Chondrocyte (in vitro differentiated cells): Measurements from ENCODE around the gene DNAJB6. TPM values are rescaled to one million over a fixed set of nuclear protein-coding genes. Genes with fewer than 3 reads are reported as not detected.

Experiments used
- DNase-seq: peaks from one replicate; pipeline ENCODE4 v3.0.0; 2021; ENCODE audit warnings: mixed read lengths, low spot score
- H3K27ac Mint-ChIP-seq: one replicate; pipeline ENCODE4 v1.8.0; 2021; ENCODE audit warnings: mild to moderate bottlenecking, moderate library complexity, mixed read lengths; ENCODE audit not compliant: unreplicated experiment
- H3K27me3 Mint-ChIP-seq: 2 replicates; pipeline ENCODE4 v1.8.0; 2021; ENCODE audit warnings: low read depth, mixed read lengths
- H3K36me3 Mint-ChIP-seq: 2 replicates; pipeline ENCODE4 v1.8.0; 2021; ENCODE audit warnings: low read depth, mixed read lengths
- H3K4me1 Mint-ChIP-seq: 2 replicates; pipeline ENCODE4 v1.8.0; 2021; ENCODE audit warnings: low read depth, mild to moderate bottlenecking, mixed read lengths
- H3K4me3 Mint-ChIP-seq: one replicate; pipeline ENCODE4 v1.8.0; 2021; ENCODE audit warnings: mild to moderate bottlenecking, moderate library complexity, mixed read lengths; ENCODE audit not compliant: unreplicated experiment
- H3K9me3 Mint-ChIP-seq: 2 replicates; pipeline ENCODE4 v1.8.0; 2021; ENCODE audit warnings: low read depth, mixed read lengths
- CTCF ChIP-seq: fragments of 200-600 bp; sonication (generic); IDR thresholded peaks from 2 replicates; pipeline ENCODE4 v1.5.0; 2021; ENCODE audit warnings: antibody characterized with exemption, mild to moderate bottlenecking, moderate library complexity
- total RNA-seq: library from RNA; stranded (reverse); gene quantifications from 3 replicates; pipeline ENCODE4 v1.2.1, GENCODE V29; 2021

Gene DNAJB6
- total RNA-seq, 1 donor from 2014 or later = 108 TPM

GRCh38 chr7:157293413-157293788 lies 43.4 kb upstream of the DNAJB6 start:
- DNase-seq = no peak
- Mint-ChIP-seq H3K27me3 (no peaks in the 10 kb centered on the region), H3K9me3 (peaks cover 4% of the 10 kb centered on the region), H3K4me1 (peaks cover 5% of the 10 kb centered on the region), H3K4me3 (no peak overlapping the region), H3K27ac (no peak overlapping the region), H3K36me3 (no peaks in the 10 kb centered on the region)
- no peak for TF ChIP-seq CTCF

GRCh38 chr7:157294773-157295172 lies 42.0 kb upstream of the DNAJB6 start:
- no peaks in the 10 kb centered on the region for H3K36me3 Mint-ChIP-seq
- no peaks in the 10 kb centered on the region for H3K27me3 Mint-ChIP-seq
- no peak overlapping the region for H3K4me3 Mint-ChIP-seq
- peaks cover 5% of the 10 kb centered on the region for H3K4me1 Mint-ChIP-seq
- no peak for TF ChIP-seq CTCF
- no peaks in the 10 kb centered on the region for H3K9me3 Mint-ChIP-seq
- no peak overlapping the region for H3K27ac Mint-ChIP-seq
- DNase-seq = no peak

GRCh38 chr7:157295338-157295737 lies 41.5 kb upstream of the DNAJB6 start:
- H3K27ac Mint-ChIP-seq = no peak overlapping the region
- no peaks in the 10 kb centered on the region for H3K36me3 Mint-ChIP-seq
- no peak overlapping the region for H3K4me3 Mint-ChIP-seq
- DNase-seq = no peak
- no peaks in the 10 kb centered on the region for H3K9me3 Mint-ChIP-seq
- H3K4me1 Mint-ChIP-seq = peaks cover 5% of the 10 kb centered on the region
- no peak for TF ChIP-seq CTCF
- H3K27me3 Mint-ChIP-seq = no peaks in the 10 kb centered on the region

- no peak for DNase-seq
- no peaks in the 10 kb centered on the region for H3K9me3 Mint-ChIP-seq
- no peaks in the 10 kb centered on the region for H3K36me3 Mint-ChIP-seq
- H3K4me1 Mint-ChIP-seq = peaks cover 15% of the 10 kb centered on the region
- no peak overlapping the region for H3K27ac Mint-ChIP-seq
- no peak overlapping the region for H3K4me3 Mint-ChIP-seq
- no peak for TF ChIP-seq CTCF
- no peaks in the 10 kb centered on the region for H3K27me3 Mint-ChIP-seq
These were observed 39.6 kb upstream of the DNAJB6 start for GRCh38 chr7:157297185-157297584.

GRCh38 chr7:157299317-157299612 lies 37.5 kb upstream of the DNAJB6 start:
- TF ChIP-seq CTCF = no peak
- Mint-ChIP-seq H3K4me1 (peaks cover 17% of the 10 kb centered on the region), H3K27me3 (no peaks in the 10 kb centered on the region), H3K4me3 (no peak overlapping the region), H3K27ac (no peak overlapping the region), H3K9me3 (no peaks in the 10 kb centered on the region), H3K36me3 (no peaks in the 10 kb centered on the region)
- DNase-seq = no peak
